Right hindlimb (tissue), 1 donor: ENCODE measurements around the gene RPS6KC1.
A peak's percentile ranks its signal among the peaks of the same experiment; 100 is the strongest.
"Not testable (repeated sequence)": the region's sequence is repeated elsewhere in the genome, so short reads cannot be mapped to it uniquely, and the experiment has no call there.

Experiments
- DNase-seq: peaks from one replicate; pipeline ENCODE4 v3.0.0-alpha.2; 2018

The RPS6KC1 gene

GRCh38 chr1:213054733-213055591 is 3.9 kb downstream of the RPS6KC1 start:
- no peak for DNase-seq

- no peak for DNase-seq
Observed at GRCh38 chr1:213055767-213056166, 4.7 kb downstream of the RPS6KC1 start.

- no peak for DNase-seq
Observed at GRCh38 chr1:213057264-213058059, 6.4 kb downstream of the RPS6KC1 start.

- DNase-seq, result no peak
Observed at GRCh38 chr1:213060836-213061235, 9.8 kb downstream of the RPS6KC1 start.

GRCh38 chr1:213061263-213061662 is 10.2 kb downstream of the RPS6KC1 start:
- DNase-seq, result no peak

- DNase-seq, result no peak
Observed at GRCh38 chr1:213065800-213066199, 14.8 kb downstream of the RPS6KC1 start.

GRCh38 chr1:213066363-213066762 is 15.3 kb downstream of the RPS6KC1 start:
- DNase-seq, result no peak

- DNase-seq, result no peak
Observed at GRCh38 chr1:213067352-213067751, 16.3 kb downstream of the RPS6KC1 start.

- peak; percentile 24 for DNase-seq
Observed at GRCh38 chr1:213070406-213070805, 19.4 kb downstream of the RPS6KC1 start.

- no peak for DNase-seq
Observed at GRCh38 chr1:213075725-213076124, 24.7 kb downstream of the RPS6KC1 start.

GRCh38 chr1:213082420-213083111 is 31.5 kb downstream of the RPS6KC1 start:
- no peak for DNase-seq

GRCh38 chr1:213083112-213083445 is 32.0 kb downstream of the RPS6KC1 start:
- DNase-seq, result no peak

- no peak for DNase-seq
Observed at GRCh38 chr1:213087911-213088310, 36.9 kb downstream of the RPS6KC1 start.

GRCh38 chr1:213089924-213090677 is 39.1 kb downstream of the RPS6KC1 start:
- no peak for DNase-seq

- no peak for DNase-seq
Observed at GRCh38 chr1:213094446-213094845, 43.4 kb downstream of the RPS6KC1 start.

- DNase-seq, result no peak
Observed at GRCh38 chr1:213095467-213095866, 44.4 kb downstream of the RPS6KC1 start.

- DNase-seq, result no peak
Observed at GRCh38 chr1:213099682-213100399, 48.8 kb downstream of the RPS6KC1 start.

- not testable (repeated sequence) for DNase-seq
Observed at GRCh38 chr1:213100565-213100964, 49.5 kb downstream of the RPS6KC1 start.

- DNase-seq, result no peak
Observed at GRCh38 chr1:213103377-213104306, 52.6 kb downstream of the RPS6KC1 start.

- DNase-seq, result no peak
Observed at GRCh38 chr1:213104604-213105003, 53.6 kb downstream of the RPS6KC1 start.

GRCh38 chr1:213106298-213106697 is 55.3 kb downstream of the RPS6KC1 start:
- DNase-seq, result no peak
